ENCODE data around the gene KAZN.

KAZN gene

DNA sequence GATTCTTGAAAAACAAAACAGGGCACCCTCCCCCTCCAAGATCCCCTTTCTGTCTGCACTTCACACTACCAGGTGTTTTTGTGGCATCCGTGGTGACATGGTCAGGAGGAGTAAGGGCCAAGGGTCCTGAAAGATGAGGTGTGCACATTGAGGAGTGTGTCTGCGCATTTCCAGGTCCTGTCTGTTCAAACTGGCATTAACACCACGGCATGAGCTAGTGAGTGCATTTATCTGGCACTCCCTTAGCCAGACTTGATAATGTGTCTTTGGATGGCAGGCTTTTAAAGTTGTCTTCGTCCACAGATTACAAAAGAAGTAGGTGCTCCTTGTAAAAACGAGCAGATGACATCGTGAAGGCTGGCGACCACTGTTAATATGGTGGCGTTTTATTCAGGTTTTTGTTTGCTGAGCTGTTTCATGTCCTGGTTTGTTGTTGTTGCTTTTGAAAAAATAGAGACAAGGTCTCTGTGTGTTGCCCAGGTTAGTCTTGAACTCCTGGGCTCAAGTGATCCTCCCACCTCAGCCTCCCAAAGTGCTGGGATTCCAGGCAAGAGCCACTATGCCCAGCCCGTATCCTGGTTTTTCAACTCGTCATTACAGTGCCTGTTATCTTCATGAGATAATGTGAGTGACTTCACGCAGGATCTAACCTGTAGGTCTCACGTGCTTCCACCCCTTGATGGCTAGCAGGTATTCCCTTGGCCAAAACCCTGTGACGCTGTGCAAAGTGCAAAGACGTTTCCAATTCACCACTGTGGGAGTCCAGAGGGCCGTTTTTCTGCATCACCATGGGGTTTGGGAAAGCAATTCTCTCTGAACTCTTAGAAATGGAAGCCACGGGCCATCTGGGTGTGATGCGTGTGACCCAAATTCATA is 559.3 kb downstream of the KAZN start:
- ATAC-seq: no peak
- no peak for TF ChIP-seq RARB (CRISPR knock-in tag; IDR thresholded peaks at IDR 0.05)
- no peak for TF ChIP-seq TOX (CRISPR knock-in tag; IDR thresholded peaks at IDR 0.05; ENCODE audit: borderline replicate concordance)
- TF ChIP-seq, protein P1, sequence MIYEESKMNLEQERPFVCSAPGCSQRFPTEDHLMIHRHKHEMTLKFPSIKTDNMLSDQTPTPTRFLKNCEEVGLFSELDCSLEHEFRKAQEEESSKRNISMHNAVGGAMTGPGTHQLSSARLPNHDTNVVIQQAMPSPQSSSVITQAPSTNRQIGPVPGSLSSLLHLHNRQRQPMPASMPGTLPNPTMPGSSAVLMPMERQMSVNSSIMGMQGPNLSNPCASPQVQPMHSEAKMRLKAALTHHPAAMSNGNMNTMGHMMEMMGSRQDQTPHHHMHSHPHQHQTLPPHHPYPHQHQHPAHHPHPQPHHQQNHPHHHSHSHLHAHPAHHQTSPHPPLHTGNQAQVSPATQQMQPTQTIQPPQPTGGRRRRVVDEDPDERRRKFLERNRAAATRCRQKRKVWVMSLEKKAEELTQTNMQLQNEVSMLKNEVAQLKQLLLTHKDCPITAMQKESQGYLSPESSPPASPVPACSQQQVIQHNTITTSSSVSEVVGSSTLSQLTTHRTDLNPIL (CRISPR knock-in tag; IDR thresholded peaks at IDR 0.05; ENCODE audit: low read depth): no peak
- TF ChIP-seq ZFP3 (CRISPR knock-in tag; IDR thresholded peaks at IDR 0.05): no peak
- TF ChIP-seq ISL1 (CRISPR knock-in tag; IDR thresholded peaks at IDR 0.05): no peak
- no peak for TF ChIP-seq ZFP30 (CRISPR knock-in tag; IDR thresholded peaks at IDR 0.05)
- TF ChIP-seq PPARA (CRISPR knock-in tag; IDR thresholded peaks at IDR 0.05; ENCODE audit: borderline replicate concordance): no peak
- TF ChIP-seq TCF4 (CRISPR knock-in tag; IDR thresholded peaks at IDR 0.05; ENCODE audit: borderline replicate concordance): no peak
- TF ChIP-seq ZNF70 (CRISPR knock-in tag; IDR thresholded peaks at IDR 0.05): no peak
- TF ChIP-seq, protein P2, sequence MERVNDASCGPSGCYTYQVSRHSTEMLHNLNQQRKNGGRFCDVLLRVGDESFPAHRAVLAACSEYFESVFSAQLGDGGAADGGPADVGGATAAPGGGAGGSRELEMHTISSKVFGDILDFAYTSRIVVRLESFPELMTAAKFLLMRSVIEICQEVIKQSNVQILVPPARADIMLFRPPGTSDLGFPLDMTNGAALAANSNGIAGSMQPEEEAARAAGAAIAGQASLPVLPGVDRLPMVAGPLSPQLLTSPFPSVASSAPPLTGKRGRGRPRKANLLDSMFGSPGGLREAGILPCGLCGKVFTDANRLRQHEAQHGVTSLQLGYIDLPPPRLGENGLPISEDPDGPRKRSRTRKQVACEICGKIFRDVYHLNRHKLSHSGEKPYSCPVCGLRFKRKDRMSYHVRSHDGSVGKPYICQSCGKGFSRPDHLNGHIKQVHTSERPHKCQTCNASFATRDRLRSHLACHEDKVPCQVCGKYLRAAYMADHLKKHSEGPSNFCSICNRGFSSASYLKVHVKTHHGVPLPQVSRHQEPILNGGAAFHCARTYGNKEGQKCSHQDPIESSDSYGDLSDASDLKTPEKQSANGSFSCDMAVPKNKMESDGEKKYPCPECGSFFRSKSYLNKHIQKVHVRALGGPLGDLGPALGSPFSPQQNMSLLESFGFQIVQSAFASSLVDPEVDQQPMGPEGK (CRISPR knock-in tag; IDR thresholded peaks at IDR 0.05; ENCODE audit: borderline replicate concordance): no peak
- TF ChIP-seq ZC3H10 (CRISPR knock-in tag; IDR thresholded peaks at IDR 0.05): no peak
- no peak for TF ChIP-seq ESRRG (CRISPR knock-in tag; IDR thresholded peaks at IDR 0.05)
- TF ChIP-seq, protein P3, sequence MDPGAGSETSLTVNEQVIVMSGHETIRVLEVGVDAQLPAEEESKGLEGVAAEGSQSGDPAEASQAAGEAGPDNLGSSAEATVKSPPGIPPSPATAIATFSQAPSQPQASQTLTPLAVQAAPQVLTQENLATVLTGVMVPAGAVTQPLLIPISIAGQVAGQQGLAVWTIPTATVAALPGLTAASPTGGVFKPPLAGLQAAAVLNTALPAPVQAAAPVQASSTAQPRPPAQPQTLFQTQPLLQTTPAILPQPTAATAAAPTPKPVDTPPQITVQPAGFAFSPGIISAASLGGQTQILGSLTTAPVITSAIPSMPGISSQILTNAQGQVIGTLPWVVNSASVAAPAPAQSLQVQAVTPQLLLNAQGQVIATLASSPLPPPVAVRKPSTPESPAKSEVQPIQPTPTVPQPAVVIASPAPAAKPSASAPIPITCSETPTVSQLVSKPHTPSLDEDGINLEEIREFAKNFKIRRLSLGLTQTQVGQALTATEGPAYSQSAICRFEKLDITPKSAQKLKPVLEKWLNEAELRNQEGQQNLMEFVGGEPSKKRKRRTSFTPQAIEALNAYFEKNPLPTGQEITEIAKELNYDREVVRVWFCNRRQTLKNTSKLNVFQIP (CRISPR knock-in tag; IDR thresholded peaks at IDR 0.05; ENCODE audit: borderline replicate concordance, low read depth): no peak
- no peak for TF ChIP-seq ZNF565 (CRISPR knock-in tag; conservative IDR thresholded peaks at IDR 0.05; ENCODE audit: low read depth)

DNA sequence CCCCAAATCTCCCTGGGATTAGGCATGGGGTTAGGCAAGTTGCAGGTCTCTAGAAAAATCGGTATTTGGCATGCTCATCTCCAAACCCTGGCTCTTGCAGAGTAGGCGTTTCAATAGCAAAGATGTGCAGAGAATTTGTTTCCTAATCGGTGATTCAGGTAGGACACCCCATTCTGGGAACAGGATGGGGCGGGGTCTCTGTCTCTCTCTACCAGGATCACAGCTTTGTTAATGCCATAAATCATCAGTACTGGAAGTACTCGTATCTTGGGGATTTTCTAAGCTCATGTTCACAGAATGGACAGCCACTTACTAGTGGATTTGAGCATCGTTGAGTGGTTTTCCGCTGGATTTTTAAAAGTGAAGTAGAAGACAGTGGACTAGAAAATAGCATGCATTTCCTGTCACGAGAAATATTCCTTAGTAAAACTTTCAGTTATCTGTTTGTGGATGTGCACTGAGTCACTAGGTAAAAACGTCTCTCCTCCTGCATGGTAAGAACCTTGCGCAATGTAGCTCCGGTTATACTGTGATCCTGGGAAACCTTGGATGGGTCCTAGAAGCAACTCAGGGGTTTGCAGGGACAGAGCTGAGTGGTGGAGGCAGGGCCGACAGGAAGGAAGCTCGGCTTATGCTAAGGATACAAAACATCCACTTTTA is 560.2 kb downstream of the KAZN start:
- TF ChIP-seq, protein P2 (CRISPR knock-in tag; IDR thresholded peaks at IDR 0.05; ENCODE audit: borderline replicate concordance): no peak
- TF ChIP-seq SNAI2 (CRISPR knock-in tag; IDR thresholded peaks at IDR 0.05) (no peak), TOX (CRISPR knock-in tag; IDR thresholded peaks at IDR 0.05; ENCODE audit: borderline replicate concordance) (no peak)

DNA sequence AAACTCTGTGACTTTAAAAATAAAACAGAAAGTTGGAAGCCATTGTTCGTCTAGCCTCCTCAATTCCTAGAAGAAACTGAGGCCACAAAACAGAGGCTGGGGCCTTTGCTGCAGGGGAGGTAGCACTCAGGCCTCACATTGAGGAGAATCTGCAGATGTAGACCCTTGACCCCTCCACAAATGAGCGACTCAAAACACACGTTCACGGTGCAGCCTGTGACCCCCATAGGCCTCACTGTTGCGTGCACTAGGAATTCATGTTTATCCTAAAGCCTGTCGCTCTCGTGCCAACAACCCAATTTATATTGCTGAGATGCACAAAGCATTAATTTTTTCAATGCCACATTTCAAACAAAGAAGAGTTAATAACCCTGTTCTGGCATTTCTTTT is 560.7 kb downstream of the KAZN start:
- TF ChIP-seq TOX (CRISPR knock-in tag; IDR thresholded peaks at IDR 0.05; ENCODE audit: borderline replicate concordance) (no peak), GLIS3 (CRISPR knock-in tag; IDR thresholded peaks at IDR 0.05) (no peak), CSDC2 (CRISPR knock-in tag; IDR thresholded peaks at IDR 0.05) (no peak), ZFP30 (CRISPR knock-in tag; IDR thresholded peaks at IDR 0.05) (no peak), TCF4 (CRISPR knock-in tag; IDR thresholded peaks at IDR 0.05; ENCODE audit: borderline replicate concordance) (no peak), RARB (CRISPR knock-in tag; IDR thresholded peaks at IDR 0.05) (no peak), ZNF8 (CRISPR knock-in tag; IDR thresholded peaks at IDR 0.05) (no peak), ESRRG (CRISPR knock-in tag; IDR thresholded peaks at IDR 0.05) (no peak), ZC3H10 (CRISPR knock-in tag; IDR thresholded peaks at IDR 0.05) (no peak), ARNTL (CRISPR knock-in tag; IDR thresholded peaks at IDR 0.05; ENCODE audit: borderline replicate concordance, low read depth) (no peak), ZNF70 (CRISPR knock-in tag; IDR thresholded peaks at IDR 0.05) (no peak), SNAI2 (CRISPR knock-in tag; IDR thresholded peaks at IDR 0.05) (no peak), ZNF565 (CRISPR knock-in tag; conservative IDR thresholded peaks at IDR 0.05; ENCODE audit: low read depth) (no peak)
- TF ChIP-seq, protein P4, sequence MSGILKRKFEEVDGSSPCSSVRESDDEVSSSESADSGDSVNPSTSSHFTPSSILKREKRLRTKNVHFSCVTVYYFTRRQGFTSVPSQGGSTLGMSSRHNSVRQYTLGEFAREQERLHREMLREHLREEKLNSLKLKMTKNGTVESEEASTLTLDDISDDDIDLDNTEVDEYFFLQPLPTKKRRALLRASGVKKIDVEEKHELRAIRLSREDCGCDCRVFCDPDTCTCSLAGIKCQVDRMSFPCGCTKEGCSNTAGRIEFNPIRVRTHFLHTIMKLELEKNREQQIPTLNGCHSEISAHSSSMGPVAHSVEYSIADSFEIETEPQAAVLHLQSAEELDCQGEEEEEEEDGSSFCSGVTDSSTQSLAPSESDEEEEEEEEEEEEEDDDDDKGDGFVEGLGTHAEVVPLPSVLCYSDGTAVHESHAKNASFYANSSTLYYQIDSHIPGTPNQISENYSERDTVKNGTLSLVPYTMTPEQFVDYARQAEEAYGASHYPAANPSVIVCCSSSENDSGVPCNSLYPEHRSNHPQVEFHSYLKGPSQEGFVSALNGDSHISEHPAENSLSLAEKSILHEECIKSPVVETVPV (CRISPR knock-in tag; IDR thresholded peaks at IDR 0.05): no peak
- TF ChIP-seq, protein P2 (CRISPR knock-in tag; IDR thresholded peaks at IDR 0.05; ENCODE audit: borderline replicate concordance): no peak
- TF ChIP-seq, protein P3 (CRISPR knock-in tag; IDR thresholded peaks at IDR 0.05; ENCODE audit: borderline replicate concordance, low read depth): no peak
- no peak for ATAC-seq

More for the DNA sequence above, 560.2 kb downstream of the KAZN start:
- 0 out of 3 replicates have a peak, but pooled peaks have one; percentile 10 for ATAC-seq
